Stimulated activated CD4-positive, alpha-beta T cell treated with anti-CD3 and anti-CD28 coated beads, Interleukin-1b, Interleukin-23, amount 100 ng/mL, for 24 hours (primary cell): ENCODE measurements around the gene FANCC.
"Not testable (repeated sequence)": the region's sequence is repeated elsewhere in the genome, so short reads cannot be mapped to it uniquely, and the experiment has no call there.

ENCODE experiments used
- DNase-seq, 4 experiments: peaks; one replicate each; pipeline ENCODE4 v3.0.0-alpha.2; 2020; ENCODE audit warnings: low read depth in 4 of 4, low spot score in 1 of 4

Gene FANCC

DNA sequence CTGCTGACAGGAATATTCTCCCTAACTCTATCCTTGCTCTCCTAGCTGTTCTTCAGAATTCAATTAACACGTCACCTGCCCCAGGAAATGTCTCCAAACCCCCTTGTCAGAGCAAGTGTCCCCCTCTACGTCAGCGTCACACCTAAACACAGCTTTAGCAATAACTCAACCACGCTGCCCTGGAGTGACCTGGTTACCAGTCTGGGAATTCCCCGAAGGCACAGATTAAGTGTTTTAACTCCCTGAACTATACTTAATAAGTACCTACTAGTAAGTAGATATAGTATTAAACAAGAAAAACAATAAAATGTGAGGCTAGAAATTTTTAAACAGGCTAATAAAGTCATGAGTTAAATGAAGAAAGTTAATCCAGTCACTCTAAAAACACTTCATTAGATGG, 78.4 kb downstream of the FANCC start:
- no peak for DNase-seq

DNA sequence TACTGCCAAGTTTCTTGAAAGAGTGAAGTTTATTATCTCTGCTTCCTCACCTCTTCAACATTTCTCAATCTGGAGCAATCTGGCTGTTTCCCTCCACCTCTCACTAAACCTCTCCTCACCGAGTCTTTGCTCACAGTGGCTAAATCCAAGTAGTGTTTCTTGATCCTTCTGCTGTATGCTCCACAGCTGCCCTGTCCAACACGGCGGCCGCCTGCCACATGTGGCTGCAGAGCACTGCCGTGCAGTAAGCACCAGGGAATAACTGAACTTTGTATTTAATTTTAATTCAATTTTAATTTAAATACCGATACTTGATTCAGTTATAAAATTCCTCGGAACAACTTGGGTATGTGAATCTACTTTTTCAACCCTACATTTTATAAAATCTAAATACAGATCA, 80.2 kb downstream of the FANCC start:
- DNase-seq: no peak

DNA sequence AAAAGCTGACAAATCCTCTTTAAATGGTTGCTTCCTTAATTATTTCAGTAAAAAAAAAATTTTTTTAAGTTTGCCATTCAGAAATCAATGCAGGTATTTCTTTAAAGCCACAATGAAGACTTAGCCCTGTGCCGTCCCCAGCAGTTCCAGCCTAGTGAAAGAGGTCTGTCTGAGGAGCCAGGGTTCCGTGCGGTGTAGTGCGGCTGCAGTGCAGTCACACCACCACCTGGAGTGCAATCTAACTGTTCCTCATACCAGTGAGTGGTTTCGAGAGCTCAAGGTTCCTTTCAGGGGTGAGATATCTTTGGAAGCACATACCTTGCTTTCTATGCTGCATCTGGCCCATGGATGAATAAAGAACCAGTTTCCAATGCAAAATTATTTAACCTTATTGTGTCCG, 87.5 kb downstream of the FANCC start:
- no peak for DNase-seq

DNA sequence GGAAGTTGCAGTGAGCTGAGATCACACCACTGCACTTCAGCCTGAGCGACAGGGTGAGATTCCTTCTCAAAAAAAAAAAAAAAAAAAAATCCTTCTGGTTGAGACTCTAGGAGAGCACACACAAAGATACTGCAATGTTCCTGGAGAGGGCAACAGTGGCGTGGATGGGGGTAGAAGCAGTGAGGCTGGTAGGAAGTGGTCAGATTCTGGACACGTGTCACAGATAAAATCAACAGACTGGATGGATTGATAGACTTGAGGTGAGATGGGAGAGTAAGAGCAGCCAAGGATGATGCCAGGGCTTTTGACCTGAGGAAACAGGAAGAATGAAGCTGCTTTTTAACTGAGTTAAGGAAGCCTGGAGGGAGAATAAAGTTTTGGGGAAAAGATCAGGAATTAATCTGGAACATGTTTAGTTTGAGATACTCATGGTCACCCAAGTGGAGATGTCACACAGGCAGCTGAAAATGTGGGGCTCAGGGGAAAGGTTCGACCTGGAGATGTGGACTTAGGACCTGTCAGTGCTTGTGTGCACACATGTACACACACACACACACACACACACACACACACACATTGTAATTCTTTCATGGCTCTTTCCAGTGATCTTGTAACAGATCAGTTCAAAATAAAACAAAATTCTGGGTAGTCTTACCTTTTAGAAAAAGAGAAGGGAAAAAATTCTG, 88.1 kb downstream of the FANCC start:
- DNase-seq: no peak

DNA sequence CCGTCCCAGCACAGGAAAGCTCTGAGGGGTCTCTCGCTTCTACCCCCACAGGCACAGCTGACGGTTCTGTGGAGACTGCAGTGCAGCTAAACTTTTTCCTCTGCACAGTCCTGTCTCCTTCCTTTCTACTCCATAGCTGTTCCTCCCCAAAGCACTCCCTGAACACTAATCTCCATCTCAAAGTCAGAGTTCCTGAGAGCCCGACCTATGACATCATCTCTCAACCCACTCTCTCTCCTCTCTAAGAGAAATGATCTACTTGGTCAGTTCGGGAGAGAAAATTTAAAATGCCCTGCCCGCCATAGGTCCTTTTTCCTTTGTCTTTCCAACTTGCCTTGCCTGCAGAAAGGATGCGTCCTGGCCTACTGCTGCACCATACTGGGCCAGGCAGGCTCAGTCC, 90.6 kb downstream of the FANCC start:
- no peak for DNase-seq

DNA sequence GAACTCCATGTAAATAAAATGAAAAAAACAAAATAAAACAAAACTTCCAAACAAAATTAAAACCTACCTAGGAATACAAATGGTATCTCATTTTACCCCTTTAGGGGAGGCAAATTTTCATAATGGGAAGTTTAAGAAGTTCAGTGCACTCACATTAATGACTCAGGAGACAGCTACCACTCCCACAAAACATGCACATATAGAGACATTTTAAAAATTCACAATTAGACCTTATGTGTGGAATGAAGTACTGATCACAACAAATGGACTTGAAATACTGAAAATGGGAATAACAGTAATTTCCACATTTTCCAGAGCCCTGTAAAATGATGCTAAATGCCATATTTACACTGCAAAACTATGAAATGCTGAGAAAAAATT, 91.8 kb downstream of the FANCC start:
- no peak for DNase-seq

DNA sequence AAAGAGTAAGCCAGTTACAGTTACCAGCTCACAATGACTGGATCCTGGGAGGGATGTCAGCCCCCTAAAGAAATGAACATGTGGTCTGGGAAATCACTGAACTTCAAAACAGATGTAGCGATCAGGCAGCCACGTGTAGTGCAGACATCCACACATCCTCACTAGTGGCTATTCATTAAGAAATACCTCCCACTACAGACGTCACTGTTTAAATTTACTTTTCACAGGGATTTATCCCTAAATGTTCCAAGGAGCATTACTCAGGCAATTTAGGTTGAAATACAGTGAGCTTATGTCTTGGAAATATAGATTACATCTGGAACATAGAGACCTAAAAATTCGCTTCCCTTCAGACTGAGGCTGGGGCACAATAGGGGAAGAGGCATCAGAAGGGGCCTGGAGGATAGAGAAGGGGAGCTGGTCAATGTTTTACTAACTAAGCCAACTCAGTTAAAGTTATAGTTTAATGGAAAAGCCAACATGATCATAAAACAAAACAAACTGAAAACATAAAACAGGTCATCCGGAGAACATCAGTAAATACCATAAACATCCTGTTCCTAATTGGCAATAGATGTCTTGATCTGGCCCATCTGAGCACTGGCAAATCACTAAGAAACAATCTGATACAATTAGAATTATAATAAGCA, 92.3 kb downstream of the FANCC start:
- DNase-seq: no peak

DNA sequence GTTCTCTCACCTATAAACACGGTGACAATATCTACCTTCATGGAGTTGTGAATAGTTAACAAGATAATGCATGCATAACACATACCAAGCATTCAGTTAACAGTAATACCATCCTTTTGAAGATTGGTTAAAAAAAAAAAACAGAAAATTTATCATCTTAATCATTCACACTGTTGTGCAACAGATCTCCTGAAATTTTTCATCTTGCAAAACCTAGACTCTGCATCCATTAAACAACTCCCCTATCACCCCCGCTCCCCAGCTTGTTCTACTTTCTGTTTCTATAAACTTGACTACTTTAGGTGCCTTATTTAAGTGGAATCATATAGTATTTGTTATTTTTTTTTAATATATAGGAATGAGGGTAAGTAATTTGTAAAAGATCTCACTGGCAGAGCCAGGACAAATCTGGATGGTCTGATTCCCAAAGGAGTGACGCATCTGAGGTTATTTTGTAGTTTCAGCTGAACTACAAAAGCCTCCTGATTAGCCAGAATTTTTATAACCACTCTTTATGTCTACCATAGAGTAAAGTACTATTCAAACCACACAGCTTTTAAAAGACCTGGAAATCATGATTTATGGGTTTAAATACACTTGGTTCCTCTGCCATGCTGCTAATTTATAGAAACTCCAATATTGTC, 93.0 kb downstream of the FANCC start:
- DNase-seq: no peak

DNA sequence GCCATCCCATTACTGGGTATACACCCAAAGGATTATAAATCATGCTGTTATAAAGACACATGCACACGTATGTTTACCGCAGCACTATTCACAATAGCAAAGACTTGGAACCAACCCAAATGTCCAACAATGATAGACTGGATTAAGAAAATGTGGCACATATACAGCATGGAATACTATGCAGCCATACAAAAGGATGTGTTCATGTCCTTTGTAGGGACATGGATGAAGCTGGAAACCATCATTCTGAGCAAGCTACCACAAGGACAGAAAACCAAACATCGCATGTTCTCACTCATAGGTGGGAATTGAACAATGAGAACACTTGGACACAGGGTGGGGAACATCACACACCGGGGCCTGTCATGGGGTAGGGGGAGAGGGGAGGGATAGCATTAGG, 97.2 kb downstream of the FANCC start:
- not testable (repeated sequence) for DNase-seq

DNA sequence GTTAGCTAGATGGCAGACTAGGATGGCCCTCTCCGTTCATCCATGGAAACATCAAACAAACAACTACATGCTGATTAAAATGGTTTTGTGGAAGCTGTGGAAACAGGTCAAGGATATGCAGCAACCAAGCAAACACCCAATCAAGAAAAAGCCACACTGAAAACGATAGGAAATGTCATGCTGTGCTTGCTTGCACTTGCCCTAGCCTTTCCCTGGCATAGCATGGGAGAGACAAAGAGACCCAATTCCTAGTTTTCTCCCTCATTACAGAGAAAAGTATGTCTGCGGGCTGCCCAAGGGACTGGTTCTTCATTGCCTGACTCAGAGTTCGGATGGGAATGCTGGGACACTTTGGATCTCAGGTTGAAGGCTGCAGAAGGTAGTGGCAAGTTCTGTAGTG, 98.7 kb downstream of the FANCC start:
- no peak for DNase-seq

DNA sequence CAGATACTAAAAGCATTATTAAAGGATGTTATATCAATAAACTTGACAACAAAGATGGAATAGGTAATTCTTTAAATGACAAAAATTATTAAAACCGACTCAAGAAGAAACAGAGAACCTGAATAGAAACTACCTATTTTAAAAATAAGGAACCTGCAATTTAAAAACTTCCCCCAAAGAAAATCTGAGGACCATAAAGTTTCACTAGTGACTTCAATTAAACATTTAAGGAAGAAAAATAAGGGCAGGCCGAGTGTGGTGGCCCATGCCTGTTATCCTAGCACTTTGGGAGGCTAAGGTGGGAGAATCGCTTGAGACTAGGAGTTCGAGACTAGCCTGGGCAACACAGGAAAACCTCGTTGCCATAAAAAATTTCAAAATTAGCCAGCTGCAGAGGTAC, 99.6 kb downstream of the FANCC start:
- no peak for DNase-seq

DNA sequence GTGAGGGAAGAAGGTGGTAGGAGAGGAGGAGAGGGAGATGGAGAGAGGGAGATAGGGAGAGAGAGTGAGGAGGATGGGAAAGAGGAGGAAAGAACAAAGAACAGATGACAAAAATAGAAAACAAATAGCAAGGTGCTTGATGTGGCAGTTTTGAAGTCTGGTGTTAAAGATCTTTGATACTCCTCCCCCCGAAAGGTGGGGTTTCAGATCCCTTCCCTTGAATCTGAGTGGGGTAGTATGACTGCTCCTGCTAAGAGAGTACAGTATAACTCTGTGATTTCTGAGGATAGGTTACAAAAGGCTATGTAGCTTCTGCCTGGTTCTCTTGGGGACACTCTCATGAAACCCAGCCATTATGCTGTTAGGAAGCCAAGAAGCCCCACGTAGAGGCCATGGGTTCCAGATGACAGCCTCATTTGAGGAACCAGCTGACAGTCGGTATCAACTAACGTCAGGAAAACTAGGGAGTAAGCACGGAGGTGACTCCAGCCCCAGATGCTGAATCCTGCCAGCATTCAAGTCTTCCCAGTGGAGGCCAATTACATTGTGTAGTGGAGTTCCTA, 102.1 kb downstream of the FANCC start:
- DNase-seq: no peak

DNA sequence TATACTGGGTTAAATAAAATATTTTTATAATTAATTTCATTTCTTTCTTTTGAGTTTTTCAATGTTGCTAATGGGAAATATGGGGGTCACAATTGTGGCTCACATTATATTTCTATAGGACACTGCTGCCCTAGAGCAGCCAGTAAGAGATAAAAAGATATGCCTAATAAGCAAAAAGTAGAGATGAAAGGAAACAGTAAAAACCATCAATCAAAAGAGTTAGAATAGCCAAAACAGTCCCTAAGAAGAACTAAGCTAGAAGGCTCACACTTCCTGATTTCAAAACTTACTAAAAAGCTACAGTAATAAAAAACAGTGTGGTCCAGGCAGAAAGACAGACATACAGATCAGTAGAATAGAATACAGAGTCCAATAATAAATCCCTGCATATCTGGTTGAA, 104.4 kb downstream of the FANCC start:
- no peak for DNase-seq

DNA sequence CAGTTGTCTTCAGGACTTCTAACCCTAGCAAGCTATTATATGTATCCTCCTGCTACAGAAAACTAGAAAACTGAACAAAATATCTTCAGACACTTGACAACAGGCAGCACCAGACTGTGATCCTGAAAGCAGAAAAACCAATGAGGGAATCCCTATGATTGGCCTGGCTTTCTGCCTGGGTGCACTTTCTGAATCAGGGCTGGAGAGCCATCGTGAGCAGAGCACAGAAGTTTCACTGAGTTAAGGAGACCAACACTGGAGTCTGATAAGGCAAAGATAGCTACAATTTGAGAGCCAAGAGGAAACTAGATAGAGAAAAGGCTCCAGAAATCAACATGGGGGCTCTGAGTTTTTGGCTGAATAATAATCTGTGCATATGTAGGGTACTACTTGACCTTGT, 106.5 kb downstream of the FANCC start:
- DNase-seq: no peak

DNA sequence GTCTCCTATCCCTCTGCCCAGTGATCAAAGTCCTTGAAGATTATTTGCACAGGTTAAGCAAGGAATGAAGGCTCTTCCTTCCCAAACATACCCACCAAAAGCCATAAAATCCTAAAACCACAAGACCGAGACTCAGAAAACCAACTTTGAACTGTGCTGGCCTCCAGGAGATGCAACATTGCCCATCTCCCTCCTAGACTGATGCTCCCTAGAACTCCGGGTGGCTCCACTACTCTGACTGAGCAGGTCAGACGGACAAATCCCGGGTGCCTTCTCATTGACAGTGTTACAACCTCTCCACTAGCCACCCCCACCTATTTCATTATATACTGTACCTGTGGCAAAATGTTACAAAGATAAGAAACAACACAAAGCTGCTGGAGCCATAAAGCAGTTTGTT, 110.1 kb downstream of the FANCC start:
- DNase-seq: no peak

DNA sequence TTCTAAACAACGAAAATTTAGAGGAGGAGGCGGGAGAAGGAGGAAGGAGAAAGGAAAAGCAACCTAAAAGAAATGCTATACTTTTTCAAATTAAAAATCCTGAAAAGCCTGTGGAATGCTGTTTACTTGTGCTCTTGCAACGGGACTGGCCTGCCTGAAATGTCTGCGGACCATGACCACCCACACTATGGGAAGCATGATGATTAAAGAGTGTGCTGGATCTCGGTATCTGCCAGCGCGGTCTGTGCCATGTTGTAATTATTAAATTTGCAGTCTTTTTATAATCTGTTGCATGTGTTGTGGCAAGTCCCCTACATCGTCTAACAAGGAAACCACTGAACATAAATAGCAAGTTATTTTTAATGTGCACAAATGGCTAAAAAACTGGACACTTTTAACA, 111.4 kb downstream of the FANCC start:
- no peak for DNase-seq

DNA sequence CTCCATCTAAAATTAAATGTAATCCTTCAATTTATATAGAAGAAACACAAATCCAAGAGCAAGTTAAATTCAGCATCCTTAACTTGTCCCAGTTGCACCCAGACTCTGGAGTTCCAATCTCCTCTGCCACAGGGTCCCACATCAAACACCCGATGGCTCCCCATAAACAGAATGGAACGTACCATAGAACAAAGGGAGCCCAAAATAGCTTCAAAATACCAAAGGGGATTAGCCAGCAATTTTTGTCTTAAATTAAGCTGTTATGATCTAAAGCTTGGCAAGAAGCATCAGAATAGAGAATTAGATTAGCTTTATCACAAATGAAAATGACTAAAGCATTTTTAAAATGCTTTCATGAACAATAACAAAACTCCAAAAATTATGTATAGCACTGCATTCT, 112.8 kb downstream of the FANCC start:
- DNase-seq: no peak

DNA sequence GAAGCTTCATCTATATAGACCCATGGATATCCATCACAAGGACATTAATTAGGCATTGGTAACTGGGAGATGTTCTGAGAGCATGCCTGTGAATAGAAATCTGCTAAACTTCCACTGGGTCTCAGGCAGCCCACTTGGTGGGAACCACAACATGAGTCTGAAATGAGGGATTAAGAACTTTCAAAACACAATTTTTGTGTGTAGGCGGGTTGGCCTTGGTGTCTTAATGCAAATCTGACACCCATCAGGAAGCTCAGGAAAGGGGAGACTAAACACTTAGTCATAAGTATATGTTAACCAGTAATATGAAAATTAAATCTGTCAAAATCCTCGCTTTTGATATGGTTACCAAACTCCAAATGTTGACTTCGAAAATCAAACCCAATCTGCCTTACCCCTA, 113.2 kb downstream of the FANCC start:
- DNase-seq: no peak

DNA sequence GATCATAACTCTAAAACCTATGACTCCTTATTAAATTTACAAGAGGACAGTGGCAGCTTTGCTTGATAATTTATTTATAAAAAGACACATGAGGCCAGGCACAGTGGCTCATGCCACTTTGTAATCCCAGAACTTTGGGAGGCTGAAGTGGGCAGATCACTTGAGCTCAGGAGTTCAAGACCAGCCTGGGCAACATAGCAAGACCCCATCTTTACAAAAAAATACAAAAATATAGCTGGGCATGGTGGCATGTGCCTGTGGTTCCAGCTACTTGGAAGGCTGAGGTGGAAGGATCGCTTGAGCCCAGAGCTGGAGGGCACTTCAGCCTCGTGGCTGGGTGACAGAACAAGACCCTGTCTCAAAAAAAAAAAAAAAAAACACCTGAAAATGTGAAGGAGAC, 114.5 kb downstream of the FANCC start:
- DNase-seq: not testable (repeated sequence)

DNA sequence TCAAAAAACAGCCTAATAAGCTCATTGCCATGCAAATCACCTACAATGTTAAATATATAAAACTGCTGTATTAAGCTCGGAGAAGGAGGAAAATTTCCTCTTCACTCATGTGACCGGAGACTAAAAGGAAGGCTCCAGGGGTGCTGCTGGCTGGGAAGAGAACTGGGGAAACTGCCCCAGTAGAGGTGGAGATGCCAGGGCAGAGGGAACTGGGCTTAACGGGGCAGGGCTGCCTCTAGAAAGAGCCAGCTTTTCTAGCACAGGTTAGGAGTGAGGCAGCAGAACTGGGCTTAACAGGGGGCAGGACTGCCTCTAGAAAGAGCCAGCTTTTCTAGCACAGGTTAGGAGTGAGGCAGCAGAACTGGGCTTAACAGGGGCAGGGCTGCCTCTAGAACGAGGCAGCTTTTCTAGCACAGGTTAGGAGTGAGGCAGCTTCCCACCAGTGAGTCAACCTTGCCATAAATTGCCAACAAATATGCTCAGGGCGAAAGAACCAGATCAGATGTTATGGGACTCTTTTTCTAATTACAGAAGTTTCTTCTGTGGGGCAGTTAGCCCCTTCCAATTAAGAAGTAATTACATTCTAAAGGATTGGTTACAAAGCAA, 115.3 kb downstream of the FANCC start:
- no peak for DNase-seq

DNA sequence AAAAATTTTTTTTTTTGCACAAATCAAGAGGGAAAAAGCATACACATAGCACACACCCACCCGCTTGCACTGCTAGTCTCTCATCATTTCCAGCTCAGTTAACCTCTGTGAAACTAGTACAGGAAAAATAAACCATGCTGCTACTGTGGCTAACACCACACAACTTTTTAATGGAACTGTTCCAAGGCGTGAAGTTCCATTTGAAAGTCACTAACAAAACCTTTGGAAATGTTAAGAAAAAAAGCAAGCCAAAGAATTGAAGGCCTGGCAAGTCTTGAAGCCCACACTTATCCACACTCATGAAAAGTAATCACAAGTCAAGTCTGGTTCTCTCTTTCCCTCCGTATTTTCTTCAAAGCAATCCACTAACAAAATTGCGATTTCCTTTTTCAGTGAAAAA, 116.3 kb downstream of the FANCC start:
- DNase-seq: no peak

DNA sequence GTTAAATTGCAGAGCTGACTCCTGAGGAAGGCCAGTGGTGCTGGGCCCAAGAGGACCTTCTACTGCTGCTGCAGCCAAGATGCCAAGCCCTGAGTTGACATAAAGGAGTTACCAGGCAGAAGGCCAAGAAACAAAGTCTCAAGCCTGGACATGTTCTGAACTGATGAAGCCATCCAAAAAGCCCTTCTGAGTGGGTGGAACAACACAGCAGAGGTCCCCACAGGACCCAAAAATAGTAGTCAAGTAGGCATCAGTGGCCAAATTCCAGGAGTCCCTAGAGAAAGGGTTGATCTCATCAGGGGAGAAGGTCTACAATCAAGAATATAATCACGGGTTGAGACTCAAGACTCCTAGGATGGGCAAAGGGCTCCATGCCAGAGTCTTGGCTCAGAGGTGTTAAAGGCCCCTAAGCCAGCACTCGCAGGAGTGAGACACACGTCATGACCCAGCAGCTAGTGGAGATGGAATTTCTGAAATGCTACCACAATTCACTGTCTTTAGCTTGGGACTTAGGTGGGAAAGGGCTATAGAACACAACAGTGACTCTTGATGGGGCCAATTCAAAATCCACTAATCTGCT, 119.7 kb downstream of the FANCC start:
- DNase-seq: no peak
